Endothelial cell of umbilical vein (primary cell): ENCODE measurements around the gene PCGF3. TPM values are rescaled to one million over a fixed set of nuclear protein-coding genes. Genes with fewer than 3 reads are reported as not detected.

ENCODE experiments used
- BruUV-seq: library from RNA; stranded (reverse); fragments of 400-500 nt; replicated peaks from 2 replicates; lab custom pipeline; 2021; lab: Mats Ljungman, UMichigan
- CTCF ChIA-PET: fragments of 300-600, 350-600 bp; sonication (Branson Sonifier 250); formaldehyde crosslinking; loops from one replicate; lab custom pipeline; 2021; ENCODE audit warnings: antibody characterized with exemption, inconsistent platforms; lab: Charles Lee
- POLR2A ChIA-PET: fragments of 300-600, 350-600 bp; sonication (Branson Sonifier 250); formaldehyde crosslinking; loops from one replicate; lab custom pipeline; 2021; ENCODE audit warnings: antibody characterized with exemption, inconsistent platforms; lab: Charles Lee
- DNase-seq: peaks from one replicate; pipeline ENCODE4 v3.0.0-alpha.2; 2011; ENCODE audit warnings: low read depth, low spot score
- FAIRE-seq: peaks from 2 replicates; lab custom pipeline; 2011; peaks lifted over from hg19 to GRCh38; lab: Jason Lieb, UNC
- H2AFZ ChIP-seq: 2 replicates; pipeline ENCODE4 v1.6.0; 2012; ENCODE audit warnings: low read depth, low read length, control low read depth, inconsistent platforms
- H3K27ac ChIP-seq: 2 replicates; pipeline ENCODE4 v1.5.1; 2011; ENCODE audit warnings: low read depth, mild to moderate bottlenecking, control low read depth, low read length, moderate library complexity; ENCODE audit not compliant: insufficient read depth
- H3K27me3 ChIP-seq, 2 experiments: 2 replicates each; pipeline versions ENCODE4 v1.6.0 to v1.6.1; 2011; ENCODE audit warnings: low read length in 2 of 2, mixed read lengths in 1 of 2; ENCODE audit not compliant: control insufficient read depth in 2 of 2, insufficient read depth in 2 of 2
- H3K36me3 ChIP-seq, 2 experiments: 2 replicates in 1 of 2; 3 replicates in 1 of 2; pipeline ENCODE4 v1.5.1; 2011; ENCODE audit warnings: low read length in 2 of 2, mild to moderate bottlenecking in 1 of 2, moderate library complexity in 1 of 2; ENCODE audit not compliant: control insufficient read depth in 2 of 2, insufficient read depth in 2 of 2; ENCODE audit errors: extremely low read depth in 1 of 2
- H3K4me1 ChIP-seq: 3 replicates; pipeline ENCODE4 v1.5.1; 2011; ENCODE audit warnings: mild to moderate bottlenecking, low read length; ENCODE audit not compliant: control insufficient read depth, insufficient read depth; ENCODE audit errors: extremely low read depth
- H3K4me2 ChIP-seq: 2 replicates; pipeline ENCODE4 v1.6.1; 2011; ENCODE audit warnings: low read length, control low read depth, mixed read lengths; ENCODE audit not compliant: insufficient read depth
- H3K4me3 ChIP-seq, 3 experiments: fragments of 200-600 bp in 1 of 3; sonication (generic), shearing (Covaris generic) in 1 of 3; replicated peaks in 1 of 3; 2 replicates each; pipeline ENCODE4 v1.5.1; 2011 to 2016; ENCODE audit warnings: control low read depth in 3 of 3, low read length in 3 of 3, mild to moderate bottlenecking in 2 of 3, inconsistent platforms in 1 of 3, low read depth in 1 of 3, moderate library complexity in 1 of 3; ENCODE audit not compliant: insufficient read depth in 1 of 3
- H3K79me2 ChIP-seq: 2 replicates; pipeline ENCODE4 v1.6.0; 2012; ENCODE audit warnings: low read length, inconsistent platforms; ENCODE audit not compliant: control insufficient read depth, insufficient read depth
- H3K9ac ChIP-seq: replicated peaks from 2 replicates; pipeline ENCODE3; 2011; ENCODE audit warnings: low read length, control low read depth; ENCODE audit not compliant: insufficient read depth; ENCODE audit errors: extremely low read depth
- H3K9me1 ChIP-seq: replicated peaks from 3 replicates; pipeline ENCODE4 v1.6.0; 2011; ENCODE audit warnings: mild to moderate bottlenecking, low read length; ENCODE audit not compliant: control insufficient read depth, insufficient read depth; ENCODE audit errors: extremely low read depth
- H3K9me3 ChIP-seq: replicated peaks from 2 replicates; pipeline ENCODE4 v1.5.1; 2012; ENCODE audit warnings: low read length, inconsistent platforms; ENCODE audit not compliant: control insufficient read depth, insufficient read depth
- H4K20me1 ChIP-seq: replicated peaks from 2 replicates; pipeline ENCODE3; 2011; ENCODE audit warnings: mild to moderate bottlenecking, low read length; ENCODE audit not compliant: control insufficient read depth, insufficient read depth; ENCODE audit errors: extremely low read depth
- EZH2 ChIP-seq: IDR thresholded peaks from 2 replicates; pipeline ENCODE4 v1.6.1; 2012; ENCODE audit warnings: borderline replicate concordance, low read depth, mild to moderate bottlenecking, moderate library complexity, low read length, inconsistent platforms; ENCODE audit not compliant: severe bottlenecking
- MYC ChIP-seq: IDR thresholded peaks from one replicate; pipeline ENCODE4 v1.6.1; 2011; ENCODE audit warnings: mild to moderate bottlenecking, low read depth, low read length
- POLR2A ChIP-seq: IDR thresholded peaks from 2 replicates; pipeline ENCODE4 v1.6.1; 2012; ENCODE audit warnings: low read depth, mild to moderate bottlenecking, control low read depth, low read length
- POLR2AphosphoS5 ChIP-seq: IDR thresholded peaks from 2 replicates; pipeline ENCODE4 v1.6.1; 2012; ENCODE audit warnings: low read depth, mild to moderate bottlenecking, control low read depth, low read length, moderate library complexity; ENCODE audit not compliant: insufficient read depth
- dilution Hi-C: fragments of 300-500 bp; cut with MboI; formaldehyde crosslinking; loops from one replicate; pipeline ENCODE4 v1.15.0; 2019; ENCODE audit warnings: low sequenced_read_pairs; ENCODE audit not compliant: extremely low pct_ligation_motif_present
- intact Hi-C: fragments of 100-400 bp; cut with micrococcal nuclease; formaldehyde crosslinking; loops from one replicate; pipeline ENCODE4 v1.10.0; 2022
- polyA plus RNA-seq, 4 experiments: library from polyadenylated mRNA; depleted of rRNA in 3 of 4; stranded (reverse) in 3 of 4; unstranded in 1 of 4; fragments of >200 nt; gene quantifications; 2 replicates each; pipeline versions ENCODE4 v1.2.1 to v1.2.3, GENCODE V29; 2011 to 2012; ENCODE audit warnings: missing spikeins in 1 of 4
- total RNA-seq: library from RNA; stranded (reverse); gene quantifications from 2 replicates; pipeline ENCODE4 v1.2.3, GENCODE V29; 2021
- TF ChIP-seq, protein P1 (sequence below), 2 donors: IDR thresholded peaks; 1 replicate in 1 of 2; 2 replicates in 1 of 2; pipeline ENCODE4 v1.5.1; 2011; ENCODE audit warnings: low read length in 2 of 2, mild to moderate bottlenecking in 2 of 2, moderate library complexity in 2 of 2, control low read depth in 1 of 2, inconsistent platforms in 1 of 2, low read depth in 1 of 2; ENCODE audit not compliant: insufficient read depth in 1 of 2; ENCODE audit errors: extremely low read depth in 1 of 2
- TF ChIP-seq, protein P2 (sequence below): IDR thresholded peaks from 2 replicates; pipeline ENCODE4 v1.6.1; 2011; ENCODE audit not compliant: insufficient read depth, insufficient read length

Gene PCGF3
- total and polyA plus RNA-seq, 2 donors (not counting 3 experiments of a cell fraction or from before 2014, with no cell fraction given), result 70.2 to 91.8 TPM

DNA sequence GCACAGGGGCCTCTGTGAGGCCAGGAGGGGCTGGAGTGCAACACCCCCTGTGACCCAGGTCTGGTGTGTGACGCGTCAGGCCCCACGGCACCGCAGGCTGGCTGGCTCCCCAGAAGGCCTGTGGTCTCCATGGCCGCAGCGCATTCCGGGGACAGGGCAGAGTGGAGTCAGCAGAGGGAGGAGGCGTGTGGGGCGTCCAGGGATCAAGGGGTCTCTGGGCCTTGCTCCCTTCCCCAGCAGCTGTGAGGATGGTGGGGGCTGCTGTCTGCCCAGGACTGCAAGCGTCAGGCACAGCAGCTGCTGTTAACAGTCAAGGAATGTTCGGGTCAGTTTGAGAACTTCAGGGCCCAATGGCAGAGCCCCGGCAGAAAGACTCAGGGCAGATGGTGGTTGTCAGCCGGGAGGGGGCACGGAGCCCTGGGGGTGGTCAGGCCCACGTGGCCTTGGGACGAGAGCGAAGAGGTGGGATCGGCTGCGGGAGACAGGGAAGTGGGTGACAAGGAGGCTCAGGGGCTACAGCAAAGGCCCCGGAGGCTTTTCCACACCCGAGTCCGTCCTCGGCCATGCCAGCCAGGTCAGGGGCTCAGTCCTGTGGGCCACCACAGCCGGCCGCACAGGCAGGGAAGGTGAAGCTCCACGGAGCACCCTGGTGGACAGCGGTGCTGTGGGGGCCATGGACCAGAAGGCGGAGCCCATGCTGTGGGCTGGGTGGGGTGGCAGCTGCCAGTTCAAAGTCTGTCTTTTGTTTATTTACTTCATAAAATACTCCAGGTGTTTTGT lies 18.3 kb downstream of the PCGF3 start:
- no peaks in the 10 kb centered on the region for H3K27me3 ChIP-seq
- intact Hi-C loops (no loop called here), dilution Hi-C loops (no loop called here)
- no peaks in the 10 kb centered on the region for H3K9me1 ChIP-seq
- no peak overlapping the region for H3K4me2 ChIP-seq
- H3K4me1 ChIP-seq, result peaks cover 30% of the 10 kb centered on the region
- H4K20me1 ChIP-seq, result peaks cover 5% of the 10 kb centered on the region
- no peak overlapping the region for H3K27ac ChIP-seq
- peaks cover 87% of the 10 kb centered on the region for H3K79me2 ChIP-seq
- BruUV-seq, result no TSS peak
- TF ChIP-seq, protein P1, sequence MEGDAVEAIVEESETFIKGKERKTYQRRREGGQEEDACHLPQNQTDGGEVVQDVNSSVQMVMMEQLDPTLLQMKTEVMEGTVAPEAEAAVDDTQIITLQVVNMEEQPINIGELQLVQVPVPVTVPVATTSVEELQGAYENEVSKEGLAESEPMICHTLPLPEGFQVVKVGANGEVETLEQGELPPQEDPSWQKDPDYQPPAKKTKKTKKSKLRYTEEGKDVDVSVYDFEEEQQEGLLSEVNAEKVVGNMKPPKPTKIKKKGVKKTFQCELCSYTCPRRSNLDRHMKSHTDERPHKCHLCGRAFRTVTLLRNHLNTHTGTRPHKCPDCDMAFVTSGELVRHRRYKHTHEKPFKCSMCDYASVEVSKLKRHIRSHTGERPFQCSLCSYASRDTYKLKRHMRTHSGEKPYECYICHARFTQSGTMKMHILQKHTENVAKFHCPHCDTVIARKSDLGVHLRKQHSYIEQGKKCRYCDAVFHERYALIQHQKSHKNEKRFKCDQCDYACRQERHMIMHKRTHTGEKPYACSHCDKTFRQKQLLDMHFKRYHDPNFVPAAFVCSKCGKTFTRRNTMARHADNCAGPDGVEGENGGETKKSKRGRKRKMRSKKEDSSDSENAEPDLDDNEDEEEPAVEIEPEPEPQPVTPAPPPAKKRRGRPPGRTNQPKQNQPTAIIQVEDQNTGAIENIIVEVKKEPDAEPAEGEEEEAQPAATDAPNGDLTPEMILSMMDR (IDR thresholded peaks at IDR 0.05; ENCODE audit: extremely low read depth in 1 of 2, insufficient read depth in 1 of 2, low read depth in 1 of 2, low read length in 2 of 2), result no peak
- TF ChIP-seq, protein P2, sequence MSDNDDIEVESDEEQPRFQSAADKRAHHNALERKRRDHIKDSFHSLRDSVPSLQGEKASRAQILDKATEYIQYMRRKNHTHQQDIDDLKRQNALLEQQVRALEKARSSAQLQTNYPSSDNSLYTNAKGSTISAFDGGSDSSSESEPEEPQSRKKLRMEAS, result no peak
- no peak for TF ChIP-seq POLR2AphosphoS5
- TF ChIP-seq POLR2A, result no peak
- no peak for TF ChIP-seq MYC
- TF ChIP-seq EZH2, result no peak
- peaks cover 4 to 7% of the 10 kb centered on the region in 2 experiments for H3K36me3 ChIP-seq
- POLR2A ChIA-PET, result no interaction called here
- CTCF ChIA-PET, result interaction anchor here (2.4 kb wide), 1 partner anchor 40 kb away, joined by 9 read pairs; no protein-coding TSS in a partner anchor
- H2AFZ ChIP-seq, result no peak overlapping the region
- no peaks in the 10 kb centered on the region for H3K9me3 ChIP-seq
- DNase-seq (no peak), FAIRE-seq (no peak)
- H3K4me3 ChIP-seq, result no peak overlapping the region
- H3K9ac ChIP-seq, result no peak overlapping the region
